ENCODE results near the gene FRY.

- TF ChIP-seq CTCF (IDR thresholded peaks at IDR 0.05) (no peak), POLR2A (IDR thresholded peaks at IDR 0.05) (no peak)
Measured at GRCh38 chr13:32124743-32125142, 93.2 kb downstream of the FRY start.

All from heart left ventricle (tissue), 13 donors.